ENCODE data around the gene VSIR.

DNA sequence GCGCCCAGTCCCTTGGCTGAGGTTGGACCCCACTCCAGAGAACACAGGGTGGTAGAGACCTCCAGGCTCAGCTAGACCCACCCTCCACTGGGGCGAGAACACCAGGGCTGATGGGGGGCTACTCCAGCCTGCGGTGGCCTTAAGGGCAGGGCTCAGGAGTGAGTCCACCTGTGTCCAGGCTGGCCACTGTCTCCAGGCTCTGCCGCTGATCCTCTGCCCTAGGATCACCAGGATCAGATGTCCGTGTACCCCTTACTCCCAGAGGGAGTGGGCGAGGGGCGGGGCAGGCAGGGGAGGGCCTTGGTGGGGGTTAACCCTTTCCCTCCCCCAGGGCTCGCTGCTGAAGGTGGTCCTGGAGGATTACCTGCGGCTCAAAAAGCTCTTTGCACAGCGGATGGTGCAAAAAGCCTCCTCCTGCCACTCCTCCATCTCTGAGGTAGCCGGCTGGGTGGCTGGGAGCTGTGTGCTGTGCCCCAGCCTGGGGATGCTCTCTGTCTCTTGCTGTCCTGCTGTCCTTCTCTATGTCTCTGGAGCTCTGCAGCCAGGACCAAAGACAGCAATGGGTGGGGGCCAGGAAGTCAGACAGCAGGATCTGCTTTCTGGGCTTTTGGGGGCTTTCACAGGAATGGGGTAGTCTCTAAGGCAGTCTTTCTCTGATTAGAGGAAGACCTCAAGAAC is 39.7 kb upstream of the VSIR start:
- TF ChIP-seq CTCF (IDR thresholded peaks at IDR 0.05) (no peak), POLR2A (IDR thresholded peaks at IDR 0.05) (no peak), POLR2AphosphoS5 (IDR thresholded peaks at IDR 0.05) (no peak)

Measured in transverse colon (tissue), 4 donors.